ENCODE data around the gene INPPL1. TPM values are rescaled to one million over a fixed set of nuclear protein-coding genes. Genes with fewer than 3 reads are reported as not detected.

INPPL1 gene
- total RNA-seq, 1 experiment from 2014 or later, result 214 TPM

DNA sequence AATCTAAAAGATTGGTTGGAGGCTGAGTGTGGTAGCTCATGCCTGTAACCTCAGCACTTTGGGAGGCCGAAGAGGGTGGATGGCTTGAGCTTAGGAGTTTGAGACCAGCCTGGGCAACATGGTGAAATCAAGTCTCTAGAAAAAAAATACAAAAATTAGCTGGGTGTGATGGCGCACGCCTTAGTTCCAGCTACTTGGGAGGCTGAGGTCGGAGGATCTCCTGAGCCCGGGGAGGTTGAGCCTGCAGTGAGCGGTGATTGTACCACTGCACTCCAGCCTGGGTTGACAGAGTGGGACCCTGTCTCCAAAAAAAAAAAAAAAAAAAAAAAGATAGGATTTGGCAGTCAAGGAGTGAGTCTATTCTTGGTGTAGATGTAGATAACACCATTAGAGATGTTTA, 22.0 kb upstream of the INPPL1 start:
- no peaks in the 10 kb centered on the region for H3K4me1 ChIP-seq (ENCODE audit: insufficient read depth, low read length)
- H4K20me1 ChIP-seq (ENCODE audit: control insufficient read depth, insufficient read depth, insufficient read length), result no peaks in the 10 kb centered on the region
- H3K23me2 ChIP-seq (ENCODE audit: insufficient read length, low read depth, low read length, poor library complexity, severe bottlenecking), result no peaks in the 10 kb centered on the region
- no peaks in the 10 kb centered on the region for H3K36me3 Mint-ChIP-seq (ENCODE audit: insufficient read depth in 1 of 3, low read depth in 3 of 3)
- H3K14ac ChIP-seq (ENCODE audit: insufficient read depth, low read length), result no peak overlapping the region
- no peak overlapping the region for H3K27ac ChIP-seq (ENCODE audit: insufficient read length, low read depth, low read length)
- H2AK5ac ChIP-seq (ENCODE audit: insufficient read length, low read length), result no peak overlapping the region
- H2BK12ac ChIP-seq (ENCODE audit: insufficient read length, low read depth, low read length), result no peak overlapping the region
- no peak overlapping the region for H3K4me2 ChIP-seq (ENCODE audit: insufficient read depth, insufficient read length, low read length)
- H3K18ac ChIP-seq (ENCODE audit: insufficient read length, low read depth, low read length), result no peak overlapping the region
- no peak overlapping the region for H4K5ac ChIP-seq (ENCODE audit: insufficient read length, low read depth, low read length)
- no peaks in the 10 kb centered on the region for H3K9me3 Mint-ChIP-seq
- H3K4me3 Mint-ChIP-seq, result no peak overlapping the region
- peaks cover 0 to 7% of the 10 kb centered on the region in 2 experiments; a peak in 1 of 4 replicates for H3K4me1 Mint-ChIP-seq
- no peaks in the 10 kb centered on the region for H3K79me2 ChIP-seq (ENCODE audit: insufficient read depth, low read length)
- no peak overlapping the region for H2BK15ac ChIP-seq (ENCODE audit: low read depth, low read length)
- no peak overlapping the region for H3K4ac ChIP-seq (ENCODE audit: low read depth, low read length)
- H2AFZ ChIP-seq (ENCODE audit: low read length), result no peak overlapping the region
- no peak for DNase-seq
- H2BK5ac ChIP-seq (ENCODE audit: insufficient read length, low read length), result no peak overlapping the region
- H3K27me3 ChIP-seq (ENCODE audit: insufficient read depth, low read length), result no peaks in the 10 kb centered on the region
- no peak overlapping the region for H3K56ac ChIP-seq (ENCODE audit: insufficient read length, low read depth, low read length)
- no peak overlapping the region for H4K91ac ChIP-seq (ENCODE audit: insufficient read length, low read depth, low read length)
- no peak overlapping the region for H4K8ac ChIP-seq (replicated peaks; ENCODE audit: insufficient read length, low read depth, low read length)
- H2BK120ac ChIP-seq (ENCODE audit: low read depth, low read length, poor library complexity, severe bottlenecking), result no peak overlapping the region
- no peaks in the 10 kb centered on the region for H3K79me1 ChIP-seq (ENCODE audit: insufficient read depth, low read depth, low read length, poor library complexity, severe bottlenecking)
- no peak overlapping the region for H3K23ac ChIP-seq (ENCODE audit: insufficient read length, low read depth, low read length)
- no CpG with 5 or more reads among the region's 6 CpGs for WGBS (ENCODE audit: extremely low coverage, insufficient read length, low lambda C conversion rate)
- H3T11ph ChIP-seq (ENCODE audit: low read length), result no peak overlapping the region
- H2BK20ac ChIP-seq (ENCODE audit: low read depth, low read length, poor library complexity, severe bottlenecking), result no peak overlapping the region
- peaks cover 2% of the 10 kb centered on the region; the same call in 1 of the 2 replicates for H3K27me3 Mint-ChIP-seq (ENCODE audit: low read depth)
- TF ChIP-seq, protein P1, sequence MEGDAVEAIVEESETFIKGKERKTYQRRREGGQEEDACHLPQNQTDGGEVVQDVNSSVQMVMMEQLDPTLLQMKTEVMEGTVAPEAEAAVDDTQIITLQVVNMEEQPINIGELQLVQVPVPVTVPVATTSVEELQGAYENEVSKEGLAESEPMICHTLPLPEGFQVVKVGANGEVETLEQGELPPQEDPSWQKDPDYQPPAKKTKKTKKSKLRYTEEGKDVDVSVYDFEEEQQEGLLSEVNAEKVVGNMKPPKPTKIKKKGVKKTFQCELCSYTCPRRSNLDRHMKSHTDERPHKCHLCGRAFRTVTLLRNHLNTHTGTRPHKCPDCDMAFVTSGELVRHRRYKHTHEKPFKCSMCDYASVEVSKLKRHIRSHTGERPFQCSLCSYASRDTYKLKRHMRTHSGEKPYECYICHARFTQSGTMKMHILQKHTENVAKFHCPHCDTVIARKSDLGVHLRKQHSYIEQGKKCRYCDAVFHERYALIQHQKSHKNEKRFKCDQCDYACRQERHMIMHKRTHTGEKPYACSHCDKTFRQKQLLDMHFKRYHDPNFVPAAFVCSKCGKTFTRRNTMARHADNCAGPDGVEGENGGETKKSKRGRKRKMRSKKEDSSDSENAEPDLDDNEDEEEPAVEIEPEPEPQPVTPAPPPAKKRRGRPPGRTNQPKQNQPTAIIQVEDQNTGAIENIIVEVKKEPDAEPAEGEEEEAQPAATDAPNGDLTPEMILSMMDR (conservative IDR thresholded peaks at IDR 0.05), result no peak
- no peaks in the 10 kb centered on the region for H3K9me3 ChIP-seq (ENCODE audit: control insufficient read depth, low read depth, low read length)
- H3K9ac ChIP-seq (ENCODE audit: extremely low read depth, insufficient read length, low read length), result no peak overlapping the region
- H3K27ac Mint-ChIP-seq, result no peak overlapping the region
